ELF-1 (cell line): ENCODE data around the gene C2orf78.
"Not testable (repeated sequence)": the region's sequence is repeated elsewhere in the genome, so short reads cannot be mapped to it uniquely, and the experiment has no call there.

Experiments
- DNase-seq: peaks from one replicate; pipeline ENCODE4 v3.0.0-alpha.2; 2016; ENCODE audit warnings: low read depth, low spot score

Gene C2orf78

DNA sequence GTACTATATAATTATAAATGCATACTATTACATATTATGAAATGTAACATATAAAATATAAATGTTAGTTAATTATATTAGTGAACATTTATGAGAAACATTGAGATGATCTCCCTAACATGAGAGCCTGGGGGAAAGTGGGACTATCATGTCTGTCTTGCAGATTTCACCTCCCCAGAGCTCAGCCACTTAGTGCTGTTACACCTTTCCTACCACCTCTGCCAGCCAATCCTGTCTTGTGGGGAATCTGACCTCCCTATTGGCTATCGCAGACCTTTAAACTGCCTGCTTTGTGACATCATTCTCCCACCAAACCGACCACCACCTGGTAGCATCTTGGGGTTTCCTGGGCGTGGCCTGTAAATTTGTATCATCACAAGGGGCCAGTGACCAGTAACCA is at the start of gene C2orf78:
TSS of gene C2orf78 (plus strand) at position 301 of the 400 bp plus-strand sequence. CDS start 127 bp downstream, outside the sequence.
- not testable (repeated sequence) for DNase-seq

DNA sequence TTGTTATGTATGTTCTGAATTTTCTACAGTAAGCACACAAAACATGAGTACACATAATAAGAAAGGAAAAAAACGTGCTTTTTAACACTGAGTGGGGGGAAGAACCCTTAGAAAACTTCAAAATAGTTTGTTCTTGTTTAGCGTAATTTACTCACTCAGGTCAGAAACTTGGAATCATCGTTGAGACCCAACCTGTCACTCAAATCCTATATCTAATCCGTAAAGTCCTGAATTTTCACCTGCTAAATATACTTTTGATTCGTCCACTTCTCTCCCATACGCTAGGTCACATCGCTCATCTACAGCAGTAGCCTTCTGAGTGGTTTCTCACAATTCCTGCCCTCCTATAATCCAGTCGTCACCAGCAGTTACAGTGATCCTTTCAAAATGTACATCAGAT is 47.6 kb upstream of the C2orf78 start:
- DNase-seq = no peak

- DNase-seq = peak; percentile 99
These were observed 46.9 kb upstream of the C2orf78 start, which contains the start of gene TPRKB for GRCh38 chr2:73736855-73737779. Gene TPRKB, minus strand, starts transcription at chr2:73737345. Its CDS starts 2,776 bp downstream, at chr2:73734569.

DNA sequence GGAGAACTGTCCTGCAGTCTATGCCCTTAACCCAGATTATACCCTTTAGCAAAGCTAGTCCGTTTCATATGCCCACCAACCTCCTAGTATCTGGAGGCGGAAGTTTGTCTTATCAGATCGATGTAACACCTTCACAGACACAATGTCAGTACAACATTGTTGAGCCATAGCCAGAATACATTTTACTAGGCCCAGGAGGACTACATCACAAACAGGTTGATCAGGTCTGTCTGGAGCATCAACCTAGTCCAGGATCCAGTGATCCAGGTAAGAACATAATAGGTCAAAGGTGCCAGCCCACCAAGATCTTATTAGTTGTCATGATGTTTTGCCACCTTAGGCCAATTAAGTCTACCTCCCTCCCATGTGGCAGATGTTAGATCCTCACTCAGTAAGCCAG is 44.9 kb upstream of the C2orf78 start:
- no peak for DNase-seq

DNA sequence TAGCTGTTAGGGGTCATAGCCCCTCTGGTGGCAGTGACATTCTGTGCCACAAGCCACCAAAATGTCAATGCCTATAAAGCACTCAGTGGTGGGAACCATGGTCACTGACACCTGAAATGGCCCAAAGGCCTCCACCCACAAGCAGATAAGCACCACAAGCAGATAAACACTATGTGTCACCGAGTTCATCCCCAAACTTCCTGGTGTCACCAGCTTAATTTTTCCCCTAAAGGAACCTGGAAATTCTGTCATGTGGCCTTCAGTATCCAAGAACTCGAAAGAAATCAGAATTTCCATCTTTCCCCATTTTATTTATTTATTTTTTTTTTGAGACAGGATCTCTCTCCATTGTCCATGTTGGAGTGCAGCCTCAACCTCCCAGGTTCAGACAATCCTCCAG is 43.2 kb upstream of the C2orf78 start:
- no peak for DNase-seq

GRCh38 chr2:73746015-73746876 is 37.7 kb upstream of the C2orf78 start:
- no peak for DNase-seq

GRCh38 chr2:73746877-73747208 is 37.1 kb upstream of the C2orf78 start:
- DNase-seq = no peak

GRCh38 chr2:73749314-73749713 is 34.7 kb upstream of the C2orf78 start:
- DNase-seq = no peak

- DNase-seq = not testable (repeated sequence)
These were observed 29.7 kb upstream of the C2orf78 start for GRCh38 chr2:73754332-73754731.

- no peak for DNase-seq
These were observed 24.7 kb upstream of the C2orf78 start for GRCh38 chr2:73759285-73759764.

- no peak for DNase-seq
These were observed 24.1 kb upstream of the C2orf78 start for GRCh38 chr2:73759904-73760303.

GRCh38 chr2:73762571-73762970 is 21.4 kb upstream of the C2orf78 start:
- no peak for DNase-seq

- DNase-seq = no peak
These were observed 19.0 kb upstream of the C2orf78 start for GRCh38 chr2:73764945-73765344.

GRCh38 chr2:73766349-73766748 is 17.6 kb upstream of the C2orf78 start:
- no peak for DNase-seq

- DNase-seq = no peak
These were observed 17.0 kb upstream of the C2orf78 start for GRCh38 chr2:73766994-73767393.

DNA sequence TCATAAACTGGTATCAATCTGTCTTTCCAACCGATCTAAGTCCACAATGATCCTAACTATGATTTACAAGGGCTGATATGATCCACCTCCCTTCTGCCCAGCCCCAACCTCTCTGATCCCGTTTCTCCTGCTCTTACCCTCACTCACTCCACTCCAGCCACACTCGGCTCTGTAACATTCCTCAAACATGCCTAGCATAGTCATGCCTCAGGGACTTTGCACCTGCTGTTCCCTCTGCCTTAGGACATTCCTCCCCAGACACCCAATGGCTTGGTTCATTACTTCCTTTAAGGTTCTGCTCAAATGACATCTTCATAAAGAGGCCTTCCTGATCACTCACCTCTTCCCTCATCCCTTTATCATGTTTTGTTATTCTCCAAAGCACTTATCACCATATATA is 13.3 kb upstream of the C2orf78 start:
- DNase-seq = no peak

- no peak for DNase-seq
These were observed 11.2 kb upstream of the C2orf78 start for GRCh38 chr2:73772819-73773218.

- no peak for DNase-seq
These were observed 7.6 kb upstream of the C2orf78 start for GRCh38 chr2:73776381-73776780.

DNA sequence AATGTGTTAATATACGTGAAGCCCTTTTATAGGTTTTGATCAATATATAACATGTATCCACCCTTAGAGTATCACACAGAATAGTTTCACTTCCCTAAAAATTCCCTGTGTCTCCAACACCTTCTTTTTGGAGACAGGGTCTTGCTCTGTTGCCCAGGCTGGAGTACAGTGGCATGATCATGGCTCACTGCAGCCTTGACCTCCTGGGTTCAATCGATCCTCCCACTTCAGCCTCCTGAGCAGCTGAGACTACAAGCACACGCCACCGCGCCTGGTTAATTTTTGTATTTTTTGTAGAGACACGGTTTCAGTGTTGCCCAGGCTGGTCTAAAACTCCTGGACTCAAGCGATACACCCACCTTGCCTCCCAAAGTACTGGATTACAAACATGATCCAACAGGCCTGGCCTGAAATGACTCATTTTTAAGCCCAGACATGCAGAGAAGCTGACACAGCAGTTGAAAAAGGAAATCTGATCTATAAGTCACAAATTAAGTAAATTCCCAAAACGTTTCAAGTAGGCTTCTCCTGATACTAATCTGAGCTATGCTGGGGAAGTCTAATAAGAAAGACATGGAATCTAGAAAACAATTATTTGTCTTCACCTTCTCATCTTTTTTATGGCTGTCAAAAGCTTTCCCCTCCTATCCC is 7.0 kb upstream of the C2orf78 start:
- DNase-seq = no peak

- not testable (repeated sequence) for DNase-seq
These were observed 5.0 kb upstream of the C2orf78 start for GRCh38 chr2:73778867-73779466.

DNA sequence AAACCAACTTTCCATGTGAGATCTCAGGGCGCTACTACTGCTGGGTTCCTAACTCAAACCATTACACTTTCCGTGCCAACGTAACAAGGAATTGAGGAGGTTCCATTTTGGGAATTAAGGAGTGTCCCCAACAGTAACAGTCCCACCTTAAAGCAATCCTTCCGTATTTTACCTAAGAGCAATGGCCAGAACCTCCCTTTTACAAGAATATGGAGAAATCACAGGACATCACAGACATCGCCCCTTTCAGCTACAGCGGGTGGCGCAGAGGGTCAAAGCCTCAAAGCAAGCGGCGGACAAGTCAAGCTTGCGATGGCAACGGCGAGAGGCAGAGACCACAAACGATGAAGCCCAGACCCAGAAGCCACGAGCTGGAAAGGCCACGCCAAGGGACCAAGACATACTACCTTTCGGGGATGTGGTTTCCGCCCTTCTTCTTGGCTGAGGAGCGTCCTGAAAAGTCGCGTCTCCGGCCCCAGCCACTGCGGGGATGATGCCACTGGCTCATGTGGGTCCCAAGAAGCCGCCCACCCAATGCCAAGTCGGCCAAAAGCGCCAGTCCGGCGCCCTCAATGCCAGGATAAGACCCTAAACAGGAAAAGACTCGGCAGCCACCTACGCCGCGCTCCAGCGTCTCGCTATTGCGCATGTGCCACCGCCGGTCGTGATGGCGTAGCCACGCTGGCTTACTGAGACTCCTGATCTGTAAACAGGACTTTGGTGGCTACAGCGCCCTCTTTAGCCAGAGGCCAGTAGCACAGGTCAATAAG is 4.3 kb upstream of the C2orf78 start, which contains the start of gene DUSP11:
TSS of gene DUSP11 (minus strand) at position 637 of the 770 bp plus-strand sequence. CDS start at position 508, 129 bp downstream.
- peak; percentile 98 for DNase-seq
